ENCODE measurements around the gene GPX4.

GPX4 gene

DNA sequence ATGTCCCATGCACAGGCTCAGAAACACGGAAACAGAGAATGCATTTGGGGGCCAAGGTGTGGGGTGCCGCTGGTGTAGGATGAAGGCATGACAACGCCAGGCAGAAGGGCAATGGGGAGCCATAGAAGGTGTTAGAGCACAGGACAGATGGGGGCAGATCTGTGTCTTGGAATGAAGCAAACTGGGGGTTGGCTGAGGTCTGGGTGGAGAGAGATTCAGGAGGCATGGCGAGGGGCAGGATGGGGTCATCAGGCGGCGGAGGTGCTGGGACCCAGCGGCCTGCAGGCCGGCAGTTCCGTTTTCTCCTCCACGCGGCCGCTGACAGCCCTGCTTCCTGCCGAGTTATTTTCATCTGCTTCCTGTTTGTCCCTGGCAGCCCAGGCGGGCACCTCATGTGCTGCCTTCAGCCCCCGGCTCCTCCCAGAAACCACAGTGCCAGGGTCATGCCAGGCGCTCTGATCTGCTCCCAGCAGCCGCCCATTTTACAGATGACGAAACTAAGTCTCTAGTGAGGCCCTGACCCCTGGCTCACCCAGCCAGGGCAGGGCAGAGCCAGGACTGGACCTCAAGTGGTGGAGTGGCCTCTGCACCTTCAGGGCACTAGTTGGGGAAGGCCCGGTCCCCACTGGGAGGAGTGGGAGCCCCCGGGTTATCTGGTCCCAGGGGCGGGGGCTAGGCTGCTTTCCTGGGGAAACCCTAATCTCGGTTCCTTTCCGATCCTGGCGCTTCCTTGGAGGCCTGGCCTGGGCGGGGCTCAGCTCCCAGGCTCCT, 34.6 kb upstream of the GPX4 start:
- no peak for FAIRE-seq

DNA sequence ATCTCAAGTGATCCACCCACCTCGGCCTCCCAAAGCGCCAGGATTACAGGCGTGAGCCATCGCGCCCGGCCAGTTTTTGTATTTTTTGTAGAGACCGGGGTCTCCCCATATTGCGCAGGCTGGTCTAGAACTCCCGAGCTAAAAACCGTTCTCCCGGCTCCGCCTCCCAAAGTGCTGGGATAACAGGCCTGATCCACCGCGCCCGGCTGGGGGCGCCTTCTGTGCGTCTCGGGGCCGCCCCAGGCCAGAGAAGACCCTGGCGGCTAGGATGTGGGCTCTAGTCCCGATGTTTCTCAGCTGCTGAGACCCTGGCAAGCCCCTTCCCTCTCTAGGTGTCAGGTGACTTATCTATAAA, 33.2 kb upstream of the GPX4 start:
- no peak for FAIRE-seq

DNA sequence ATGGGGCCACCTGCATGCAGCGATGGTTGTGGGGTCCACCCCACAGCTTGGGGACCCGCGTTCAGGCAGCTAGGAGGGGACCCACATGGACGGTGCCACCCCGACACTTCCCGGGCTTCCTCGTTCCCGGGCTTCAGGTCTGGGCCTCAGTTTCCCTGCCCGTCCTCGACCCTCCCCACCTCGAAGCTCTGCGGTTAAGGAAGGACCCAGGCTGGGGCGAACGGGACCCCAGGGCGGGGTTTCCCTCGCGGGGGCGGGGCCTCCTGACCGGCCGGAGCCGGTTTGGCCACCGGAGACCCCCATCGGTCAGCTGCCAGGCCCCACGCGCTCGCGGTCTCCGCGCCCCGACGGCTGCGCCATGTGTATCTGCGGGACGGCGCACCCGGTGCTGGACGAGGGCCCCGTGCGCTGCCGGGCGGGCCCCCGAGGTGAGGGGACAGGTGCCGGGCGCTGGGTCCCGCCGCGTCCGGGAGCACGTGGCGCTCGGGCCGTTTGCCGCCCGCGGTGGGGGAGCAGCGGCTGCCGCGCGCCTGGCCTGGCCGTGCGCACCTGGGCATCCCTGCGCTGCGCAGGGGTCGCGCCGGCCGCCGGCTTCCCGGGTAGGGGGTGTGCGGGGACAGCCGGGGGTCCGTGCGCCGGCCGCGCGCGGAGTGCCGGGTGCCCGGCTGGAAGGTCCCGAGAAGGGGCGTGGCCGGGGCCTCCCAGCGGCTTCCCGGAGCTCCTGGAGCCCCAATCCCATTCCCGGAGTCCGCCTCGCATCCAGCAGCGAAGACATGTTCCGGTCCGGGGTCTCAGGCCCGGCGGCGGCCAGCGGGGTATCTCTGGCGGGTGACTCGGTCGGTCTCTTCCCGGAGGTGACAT, 32.6 kb upstream of the GPX4 start:
- no peak for FAIRE-seq

DNA sequence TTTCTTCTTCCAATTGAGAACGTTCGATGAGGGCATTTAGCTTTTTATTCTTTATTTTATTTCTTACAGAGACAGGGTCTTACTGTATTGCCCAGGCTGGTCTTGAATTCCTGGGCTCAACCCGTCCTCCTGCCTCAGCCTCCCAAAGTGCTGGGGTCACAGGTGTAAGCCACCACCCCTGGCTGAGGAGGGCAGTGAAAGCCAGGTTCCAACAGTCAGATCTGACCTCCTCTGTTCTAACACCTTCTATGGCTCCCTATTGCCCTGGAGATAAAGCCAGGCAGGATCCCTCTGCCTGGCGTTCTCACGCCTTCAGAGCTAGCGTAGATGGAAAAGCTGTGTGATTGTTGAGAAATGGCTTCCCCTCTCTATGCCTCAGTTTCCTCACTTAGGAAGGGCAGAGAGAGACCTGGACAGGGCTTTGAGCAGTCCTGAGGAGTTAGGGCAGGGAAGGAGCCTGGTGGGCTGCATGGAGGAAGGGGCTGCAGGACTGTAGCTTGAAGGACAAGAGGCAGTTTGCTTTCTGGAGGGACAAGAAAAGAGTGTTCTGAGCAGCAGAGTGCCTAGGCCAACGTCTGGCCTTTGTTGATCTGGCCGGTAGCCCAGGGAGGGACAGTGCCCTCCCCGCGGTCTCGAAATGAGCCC, 31.3 kb upstream of the GPX4 start:
- FAIRE-seq = no peak

DNA sequence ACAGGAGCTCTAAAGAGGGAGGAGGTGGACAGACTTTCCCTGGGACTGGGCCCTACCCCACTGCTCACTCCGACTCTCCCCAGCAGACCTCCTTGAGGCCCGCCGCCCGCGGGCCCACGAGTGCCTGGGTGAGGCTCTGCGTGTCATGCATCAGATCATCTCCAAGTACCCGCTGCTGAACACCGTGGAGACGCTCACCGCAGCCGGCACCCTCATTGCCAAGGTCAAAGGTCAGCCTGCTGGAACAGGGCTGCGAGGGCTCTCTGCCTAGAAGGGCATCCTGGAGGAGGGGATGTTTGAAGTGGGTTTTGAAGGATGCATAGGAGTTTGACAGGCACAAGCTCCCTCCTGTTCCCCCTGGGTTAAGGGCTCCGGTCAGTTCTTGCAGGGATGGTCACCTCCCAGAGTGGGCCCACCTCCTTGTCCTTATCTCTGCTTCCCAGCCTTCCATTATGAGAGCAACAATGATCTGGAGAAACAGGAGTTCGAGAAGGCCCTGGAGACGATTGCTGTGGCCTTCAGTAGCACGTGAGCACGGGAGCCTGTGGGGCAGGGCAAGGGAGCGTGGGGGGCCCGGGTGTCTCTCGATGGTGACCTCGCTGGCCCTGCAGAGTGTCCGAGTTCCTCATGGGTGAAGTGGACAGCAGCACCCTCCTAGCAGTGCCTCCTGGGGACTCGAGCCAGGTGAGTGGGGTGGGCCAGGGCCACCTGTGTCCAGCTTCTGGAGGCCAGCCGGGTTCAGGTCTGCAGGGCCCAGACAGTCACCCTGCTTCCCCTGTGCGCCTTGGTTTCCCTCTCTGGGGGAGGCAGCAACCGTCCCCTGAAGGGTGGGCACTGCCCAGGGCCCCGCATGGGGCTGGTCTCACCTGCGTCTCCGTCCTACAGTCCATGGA, 30.5 kb upstream of the GPX4 start:
- FAIRE-seq = no peak

DNA sequence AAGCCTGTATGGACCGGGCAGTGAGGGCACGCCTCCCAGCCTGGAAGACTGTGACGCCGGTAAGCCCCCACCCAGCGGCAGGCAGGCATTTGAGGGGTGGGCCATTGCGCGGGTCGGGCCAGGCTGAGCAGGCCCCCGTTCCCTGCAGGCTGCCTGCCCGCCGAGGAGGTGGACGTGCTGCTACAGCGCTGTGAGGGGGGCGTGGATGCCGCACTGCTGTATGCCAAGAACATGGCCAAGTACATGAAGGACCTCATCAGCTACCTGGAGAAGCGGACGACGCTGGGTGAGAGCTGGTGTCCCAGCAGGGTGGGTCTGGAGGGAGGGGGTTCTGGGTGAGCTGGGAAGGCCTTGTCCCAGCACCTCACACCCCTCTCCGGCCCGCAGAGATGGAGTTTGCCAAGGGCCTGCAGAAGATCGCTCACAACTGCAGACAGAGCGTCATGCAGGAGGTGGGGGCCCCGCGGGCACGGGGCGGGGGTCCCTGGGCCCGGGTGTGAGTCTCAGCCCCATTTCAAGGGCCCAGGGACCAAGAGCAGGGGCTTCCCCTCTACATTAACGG, 29.8 kb upstream of the GPX4 start:
- FAIRE-seq = no peak

DNA sequence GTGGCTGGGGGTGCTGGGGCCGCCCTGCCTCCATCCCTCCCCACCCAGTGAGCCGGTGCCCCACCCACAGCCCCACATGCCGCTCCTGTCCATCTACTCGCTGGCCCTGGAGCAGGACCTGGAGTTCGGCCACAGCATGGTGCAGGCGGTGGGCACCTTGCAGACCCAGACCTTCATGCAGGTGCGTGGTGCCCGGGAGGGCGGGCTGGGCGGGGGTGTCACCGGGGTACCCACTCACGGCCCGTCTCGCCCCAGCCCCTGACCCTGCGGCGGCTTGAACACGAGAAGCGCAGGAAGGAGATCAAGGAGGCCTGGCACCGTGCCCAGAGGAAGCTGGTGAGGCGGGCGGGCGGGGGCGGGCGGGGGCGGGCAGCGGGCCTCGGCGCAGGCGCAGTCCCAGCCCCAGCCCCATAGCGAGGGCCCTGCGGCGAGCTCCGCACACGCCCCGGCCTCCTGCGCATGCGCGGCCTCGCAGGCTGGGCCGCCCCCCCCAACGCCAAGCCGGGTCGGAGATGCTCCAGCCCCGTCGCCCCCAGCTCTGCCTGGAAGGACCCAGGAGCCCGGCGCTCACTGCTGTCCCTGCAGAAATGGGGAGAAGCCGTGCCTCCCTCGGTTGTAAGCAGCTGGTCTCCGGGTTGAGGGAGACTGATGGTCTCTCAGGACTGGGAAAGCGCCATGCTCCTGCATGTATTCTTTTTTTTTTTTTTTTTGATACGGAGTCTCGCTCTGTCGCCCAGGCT, 29.1 kb upstream of the GPX4 start:
- FAIRE-seq = no peak

DNA sequence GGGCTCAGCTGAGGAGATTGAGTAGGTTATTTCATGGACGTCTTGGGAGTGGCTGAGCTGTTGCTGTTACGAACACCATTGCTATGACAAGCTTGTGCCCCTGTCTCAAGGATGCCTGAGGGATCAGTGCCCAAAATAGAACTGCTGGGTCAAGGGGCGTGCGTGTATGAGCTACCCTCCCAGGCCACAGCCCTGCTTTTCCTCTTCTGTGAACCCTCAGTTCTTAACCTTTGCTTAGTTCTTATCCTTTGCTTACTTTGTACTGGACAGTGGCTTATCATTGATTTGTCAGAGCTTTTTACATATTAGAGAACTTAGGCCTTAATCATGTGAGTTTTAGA, 27.8 kb upstream of the GPX4 start:
- FAIRE-seq = no peak

DNA sequence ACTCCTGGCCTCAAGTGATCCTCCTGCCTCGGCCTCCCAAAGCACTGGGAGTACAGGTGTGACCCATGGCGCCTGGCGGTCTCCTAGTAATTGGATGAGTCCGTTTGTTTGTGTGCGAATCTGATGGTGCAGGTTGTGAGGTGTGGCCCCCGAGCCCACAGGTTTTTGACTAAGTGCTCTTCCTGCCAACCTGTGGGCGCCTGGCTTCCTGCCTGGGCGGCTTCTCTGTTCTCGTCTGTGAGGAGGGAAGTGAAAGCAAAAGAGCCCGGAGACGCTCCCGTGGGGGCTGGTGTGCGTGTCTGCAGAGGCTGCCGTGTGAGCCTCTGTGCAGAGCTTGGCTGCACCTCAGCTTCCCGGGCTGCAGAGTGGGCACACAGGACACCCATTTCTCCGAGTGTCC, 26.8 kb upstream of the GPX4 start:
- no peak for FAIRE-seq

DNA sequence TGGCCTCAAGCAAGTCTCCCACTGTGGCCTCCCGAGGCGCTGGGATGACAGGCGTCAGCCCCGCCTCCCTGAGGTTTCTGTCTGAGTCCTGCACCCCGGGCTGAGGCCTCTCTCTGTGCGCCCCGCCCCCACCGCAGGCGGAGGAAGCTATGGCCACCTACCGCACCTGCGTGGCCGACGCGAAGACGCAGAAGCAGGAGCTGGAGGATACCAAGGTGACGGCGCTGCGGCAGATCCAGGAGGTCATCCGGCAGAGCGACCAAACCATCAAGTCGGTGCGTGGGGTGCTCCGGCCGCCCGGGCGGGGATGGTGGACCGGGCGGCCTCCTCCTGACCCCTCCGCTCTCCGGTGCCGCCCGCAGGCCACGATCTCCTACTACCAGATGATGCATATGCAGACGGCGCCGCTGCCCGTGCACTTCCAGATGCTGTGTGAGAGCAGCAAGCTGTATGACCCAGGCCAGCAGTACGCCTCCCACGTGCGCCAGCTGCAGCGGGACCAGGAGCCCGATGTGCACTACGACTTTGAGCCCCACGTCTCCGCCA, 24.2 kb upstream of the GPX4 start:
- no peak for FAIRE-seq

DNA sequence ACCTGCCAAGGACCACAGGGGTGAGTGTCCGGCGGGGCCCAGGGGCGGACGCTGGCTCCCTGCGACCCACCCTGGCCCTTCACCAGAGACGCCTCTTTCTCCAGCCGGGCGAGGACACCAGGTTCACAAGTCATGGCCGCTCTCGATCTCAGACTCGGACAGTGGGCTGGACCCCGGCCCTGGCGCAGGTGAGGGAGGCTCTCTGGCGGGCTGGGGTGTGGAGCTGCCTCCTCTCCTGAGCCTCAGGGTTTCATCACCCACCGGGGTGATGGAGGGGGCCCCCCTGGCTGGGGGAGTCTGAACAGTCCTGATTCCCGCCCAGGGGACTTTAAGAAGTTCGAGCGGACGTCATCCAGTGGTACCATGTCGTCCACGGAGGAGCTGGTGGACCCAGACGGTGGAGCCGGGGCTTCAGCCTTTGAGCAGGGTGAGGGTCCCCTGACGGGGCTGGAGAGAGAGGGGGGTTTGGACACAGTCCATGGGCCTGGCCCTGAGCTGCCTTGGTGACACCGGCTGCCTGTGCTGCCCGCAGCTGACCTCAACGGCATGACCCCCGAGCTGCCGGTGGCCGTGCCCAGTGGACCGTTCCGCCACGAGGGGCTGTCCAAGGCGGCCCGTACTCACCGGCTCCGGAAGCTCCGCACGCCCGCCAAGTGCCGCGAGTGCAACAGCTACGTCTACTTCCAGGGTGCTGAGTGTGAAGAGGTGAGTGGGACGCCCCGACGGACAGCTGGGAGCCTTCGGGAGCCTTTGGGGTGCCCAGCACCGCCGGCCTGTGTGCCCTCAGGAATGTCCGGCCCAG, 23.2 kb upstream of the GPX4 start:
- FAIRE-seq = no peak

DNA sequence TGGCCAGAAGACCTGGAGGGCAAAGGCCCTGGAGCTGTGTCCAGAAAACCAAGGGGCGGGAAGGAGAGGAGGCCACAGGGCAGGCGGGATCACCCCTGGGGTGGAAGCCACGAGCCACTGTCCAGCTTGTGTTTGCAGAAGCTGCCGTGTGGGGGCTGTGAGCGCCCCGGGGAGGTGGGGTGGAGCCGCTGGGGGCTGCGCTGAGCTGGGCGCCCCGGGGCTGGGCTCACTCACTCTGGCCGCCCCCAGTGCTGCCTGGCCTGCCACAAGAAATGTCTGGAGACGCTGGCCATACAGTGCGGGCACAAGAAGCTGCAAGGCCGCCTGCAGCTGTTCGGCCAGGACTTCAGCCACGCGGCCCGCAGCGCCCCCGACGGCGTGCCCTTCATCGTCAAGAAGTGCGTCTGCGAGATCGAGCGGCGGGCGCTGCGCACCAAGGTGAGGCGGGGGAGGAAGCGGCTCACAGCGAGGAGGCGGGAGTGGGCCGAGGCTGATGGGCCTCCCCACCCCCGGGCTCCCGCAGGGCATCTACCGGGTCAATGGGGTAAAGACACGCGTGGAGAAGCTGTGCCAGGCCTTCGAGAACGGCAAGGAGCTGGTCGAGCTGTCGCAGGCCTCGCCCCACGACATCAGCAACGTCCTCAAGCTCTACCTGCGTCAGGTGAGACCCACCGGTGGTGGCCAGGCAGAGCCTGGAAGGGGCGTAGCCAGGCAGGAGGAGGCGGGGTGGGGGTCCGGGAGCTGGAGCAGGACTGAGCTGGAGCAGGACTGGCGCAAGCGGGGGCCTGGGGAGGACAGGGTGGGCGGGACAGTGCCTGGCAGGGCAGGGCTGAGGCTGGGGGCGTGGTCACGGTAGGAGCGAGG, 22.3 kb upstream of the GPX4 start:
- no peak for FAIRE-seq

DNA sequence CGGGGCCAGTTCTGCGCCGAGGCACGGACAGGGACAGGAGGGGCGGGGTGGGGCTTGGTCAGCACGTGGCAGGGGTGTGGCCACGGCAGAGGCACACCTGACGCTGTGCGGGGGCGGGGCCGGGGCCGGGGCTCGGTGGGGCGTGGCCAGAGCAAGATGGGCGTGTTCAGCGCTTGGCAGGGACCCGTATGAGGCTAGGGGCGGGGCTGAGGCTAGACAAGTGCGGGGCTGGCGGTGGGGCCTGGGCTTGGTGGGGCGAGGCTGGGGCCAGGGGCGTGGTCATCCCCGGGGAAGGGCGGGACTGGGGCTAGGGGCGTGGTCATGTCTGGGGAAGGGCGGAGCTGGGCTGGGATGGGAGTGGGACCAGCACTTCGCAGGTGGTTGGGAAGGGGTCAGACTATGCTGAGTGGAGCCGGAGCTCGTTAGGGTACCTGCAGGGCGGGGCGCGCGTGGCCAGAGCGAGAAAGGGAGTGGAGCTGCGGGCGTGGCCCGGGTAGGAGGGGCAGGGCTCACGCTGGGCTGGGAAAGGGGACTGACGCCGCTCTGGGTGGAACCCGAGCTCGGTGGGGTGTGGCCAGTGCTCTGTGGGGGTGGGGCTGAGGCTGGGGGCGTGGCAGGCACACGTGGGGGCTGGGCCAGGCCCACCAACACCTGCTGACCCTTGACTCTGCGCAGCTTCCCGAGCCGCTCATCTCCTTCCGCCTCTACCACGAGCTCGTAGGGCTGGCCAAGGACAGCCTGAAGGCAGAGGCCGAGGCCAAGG, 21.4 kb upstream of the GPX4 start:
- no peak for FAIRE-seq

DNA sequence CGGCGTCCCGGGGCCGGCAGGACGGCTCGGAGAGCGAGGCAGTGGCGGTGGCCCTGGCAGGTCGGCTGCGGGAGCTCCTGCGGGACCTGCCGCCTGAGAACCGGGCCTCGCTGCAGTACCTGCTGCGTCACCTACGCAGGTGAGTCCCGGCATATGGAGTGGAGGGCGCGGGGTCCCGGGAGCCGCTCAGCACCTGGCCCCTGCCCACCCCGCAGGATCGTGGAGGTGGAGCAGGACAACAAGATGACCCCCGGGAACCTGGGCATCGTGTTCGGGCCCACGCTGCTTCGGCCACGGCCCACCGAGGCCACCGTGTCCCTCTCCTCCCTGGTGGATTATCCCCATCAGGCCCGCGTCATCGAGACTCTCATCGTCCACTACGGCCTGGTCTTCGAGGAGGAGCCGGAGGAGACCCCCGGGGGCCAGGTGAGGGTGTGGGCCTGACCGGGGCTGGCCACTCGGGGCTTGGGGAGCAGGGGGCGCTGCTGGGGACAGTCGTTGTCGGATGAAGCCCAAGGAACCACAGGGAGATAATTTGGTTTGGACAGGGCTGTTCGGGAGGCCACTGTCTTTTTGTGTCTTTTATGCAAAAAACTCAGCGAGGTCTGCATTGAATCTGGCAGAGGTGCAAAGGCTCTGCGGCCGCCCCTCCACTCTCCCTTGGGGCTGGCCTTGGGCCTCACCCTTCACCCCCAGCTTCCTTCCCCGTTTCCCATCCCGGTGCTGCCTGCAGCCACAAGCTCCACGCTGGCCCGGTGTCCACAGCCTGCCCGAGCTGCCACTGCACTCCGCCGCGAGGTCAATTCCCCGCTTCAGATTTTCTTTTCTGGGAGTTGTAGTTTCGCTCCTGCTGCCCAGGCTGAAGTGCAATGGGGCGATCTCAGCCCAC, 20.6 kb upstream of the GPX4 start:
- FAIRE-seq = no peak

DNA sequence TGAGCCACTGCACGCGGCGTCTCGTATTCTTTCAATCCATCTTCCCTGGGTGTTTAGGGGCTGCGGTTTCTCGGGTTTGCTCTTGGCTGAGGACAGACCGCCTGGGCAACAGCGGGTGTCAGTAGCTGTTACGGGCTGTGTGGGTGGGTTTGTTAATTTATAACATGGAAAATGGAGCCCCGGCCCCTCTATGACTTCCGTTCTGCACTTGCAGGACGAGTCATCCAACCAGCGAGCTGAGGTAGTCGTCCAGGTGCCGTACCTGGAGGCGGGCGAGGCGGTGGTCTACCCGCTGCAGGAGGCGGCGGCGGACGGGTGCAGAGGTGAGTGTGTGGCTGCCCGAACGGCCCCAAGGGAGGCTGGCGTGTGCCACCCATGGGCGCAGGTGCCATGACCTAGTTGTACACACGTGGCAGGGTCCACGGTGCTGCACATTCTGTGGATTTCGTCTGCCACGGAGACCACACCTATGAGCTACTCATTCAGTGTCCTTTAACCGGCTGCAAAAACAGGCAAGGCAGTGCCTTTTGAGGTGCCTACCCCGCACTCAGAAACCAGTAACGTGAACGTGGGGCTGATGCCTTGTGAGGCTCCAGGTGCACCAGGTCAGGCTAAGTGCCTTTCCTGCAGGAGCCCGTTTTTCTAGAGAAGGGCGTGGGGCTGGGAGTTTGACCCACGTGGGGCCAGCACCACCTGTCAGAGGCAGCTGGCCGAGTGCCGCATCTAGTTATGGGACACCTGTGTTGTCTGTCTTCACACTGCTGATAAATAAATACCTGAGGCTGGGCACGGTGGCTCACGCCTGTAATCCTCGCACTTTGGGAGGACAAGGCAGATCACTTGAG, 19.5 kb upstream of the GPX4 start:
- no peak for FAIRE-seq

DNA sequence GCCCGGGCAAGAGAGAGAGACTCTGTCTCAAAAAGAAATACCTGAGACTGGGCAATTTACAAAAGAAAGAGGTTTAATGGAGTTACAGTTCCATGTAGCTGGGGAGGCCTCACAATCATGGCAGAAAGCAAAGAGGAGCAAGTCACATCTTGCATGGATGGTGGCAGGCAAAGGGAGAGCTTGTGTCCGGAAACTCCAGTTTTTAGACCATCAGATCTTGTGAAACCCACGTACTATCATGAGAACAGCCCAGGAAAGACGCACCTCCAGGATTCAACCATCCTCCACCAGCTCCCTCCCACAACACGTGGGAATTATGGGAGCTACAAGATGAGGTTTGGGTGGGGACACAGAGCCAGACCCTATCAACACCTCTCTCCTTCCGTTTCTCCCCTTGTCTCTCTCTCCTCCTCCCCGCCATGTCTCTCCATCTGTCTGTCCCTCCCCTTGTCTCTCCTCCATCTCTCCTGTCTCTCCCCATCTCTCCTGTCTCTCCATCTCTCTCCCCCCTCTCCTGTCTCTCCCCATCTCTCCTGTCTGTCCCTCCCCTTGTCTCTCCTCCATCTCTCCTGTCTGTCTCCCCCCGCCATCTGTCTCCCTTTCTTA, 18.6 kb upstream of the GPX4 start:
- FAIRE-seq = no peak

Data from endometrium (tissue), 2 donors.